C4-2B (cell line): Measurements from ENCODE around the gene FGFR3.

ENCODE experiments used
- H3K27ac ChIP-seq: fragments of 450-650 bp; 2 replicates; pipeline ENCODE4 v1.5.1; 2017
- CTCF ChIP-seq: fragments of 450-650 bp; conservative IDR thresholded peaks from 2 replicates; pipeline ENCODE4 v1.5.1; 2017; ENCODE audit warnings: mild to moderate bottlenecking
- ZFX ChIP-seq: fragments of 450-650 bp; IDR thresholded peaks from 2 replicates; pipeline ENCODE4 v1.6.1; 2017

Gene FGFR3

DNA sequence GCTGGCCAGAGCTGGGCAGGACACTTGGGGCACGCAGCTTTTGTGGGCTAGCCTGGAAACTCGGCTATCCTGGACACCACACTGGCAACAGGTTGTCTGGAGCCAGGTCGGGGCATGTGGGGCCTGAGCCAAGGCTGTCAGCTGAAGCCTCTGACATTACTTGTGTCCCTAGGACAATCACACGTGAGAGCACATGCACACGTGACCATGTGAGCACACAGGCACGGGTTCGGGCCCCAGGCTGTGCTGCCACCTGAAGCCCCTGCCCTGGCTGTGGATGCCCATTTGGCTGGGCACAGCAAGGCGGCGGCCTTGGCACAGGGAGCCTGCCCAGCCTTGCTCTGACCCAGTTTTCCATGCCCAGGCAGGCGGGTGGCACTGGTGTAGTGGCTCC is 8.7 kb upstream of the FGFR3 start:
- TF ChIP-seq ZFX (no peak), CTCF (no peak)
- no peak overlapping the region for H3K27ac ChIP-seq

GRCh38 chr4:1784789-1785591 is 8.1 kb upstream of the FGFR3 start:
- H3K27ac ChIP-seq, result no peak overlapping the region
- TF ChIP-seq CTCF, result no peak
- TF ChIP-seq ZFX, result no peak

DNA sequence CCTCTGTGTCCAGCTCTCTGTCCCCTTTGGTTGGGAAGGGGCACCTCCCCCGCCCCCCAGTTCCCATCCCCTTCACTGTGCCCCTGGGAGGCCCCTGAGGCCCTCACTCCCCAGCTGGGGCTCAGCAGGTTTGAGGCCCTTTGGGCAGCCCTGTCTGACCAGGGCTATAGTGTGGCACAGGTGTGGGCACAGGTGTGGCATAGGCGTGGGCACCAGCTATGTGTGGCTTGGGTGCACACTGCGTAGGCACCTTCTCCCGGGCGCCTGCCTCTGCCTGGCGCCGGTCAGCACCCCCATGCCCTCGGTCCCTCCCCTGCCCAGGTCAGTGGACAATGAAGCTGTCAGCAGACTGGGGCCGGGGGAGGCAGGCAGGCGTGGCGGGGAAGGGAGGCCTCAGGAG is 7.5 kb upstream of the FGFR3 start:
- no peak overlapping the region for H3K27ac ChIP-seq
- TF ChIP-seq ZFX (no peak), CTCF (no peak)

GRCh38 chr4:1786544-1787362 is 6.3 kb upstream of the FGFR3 start:
- no peak for TF ChIP-seq CTCF
- no peak for TF ChIP-seq ZFX
- H3K27ac ChIP-seq, result no peak overlapping the region

- TF ChIP-seq ZFX (no peak), CTCF (no peak)
- no peak overlapping the region for H3K27ac ChIP-seq
These were observed 5.5 kb upstream of the FGFR3 start for GRCh38 chr4:1787411-1788077.

- H3K27ac ChIP-seq, result no peak overlapping the region
- TF ChIP-seq CTCF, result no peak
- TF ChIP-seq ZFX, result no peak
These were observed 4.7 kb upstream of the FGFR3 start for GRCh38 chr4:1788254-1788973.
